GM19455 (cell line): ENCODE results near the gene CPED1.

Experiments
- ATAC-seq: cut with Tn5 transposase; IDR thresholded peaks from one replicate; pipeline ENCODE4 v1.9.1; 2021; ENCODE audit not compliant: unreplicated experiment

The CPED1 gene

DNA sequence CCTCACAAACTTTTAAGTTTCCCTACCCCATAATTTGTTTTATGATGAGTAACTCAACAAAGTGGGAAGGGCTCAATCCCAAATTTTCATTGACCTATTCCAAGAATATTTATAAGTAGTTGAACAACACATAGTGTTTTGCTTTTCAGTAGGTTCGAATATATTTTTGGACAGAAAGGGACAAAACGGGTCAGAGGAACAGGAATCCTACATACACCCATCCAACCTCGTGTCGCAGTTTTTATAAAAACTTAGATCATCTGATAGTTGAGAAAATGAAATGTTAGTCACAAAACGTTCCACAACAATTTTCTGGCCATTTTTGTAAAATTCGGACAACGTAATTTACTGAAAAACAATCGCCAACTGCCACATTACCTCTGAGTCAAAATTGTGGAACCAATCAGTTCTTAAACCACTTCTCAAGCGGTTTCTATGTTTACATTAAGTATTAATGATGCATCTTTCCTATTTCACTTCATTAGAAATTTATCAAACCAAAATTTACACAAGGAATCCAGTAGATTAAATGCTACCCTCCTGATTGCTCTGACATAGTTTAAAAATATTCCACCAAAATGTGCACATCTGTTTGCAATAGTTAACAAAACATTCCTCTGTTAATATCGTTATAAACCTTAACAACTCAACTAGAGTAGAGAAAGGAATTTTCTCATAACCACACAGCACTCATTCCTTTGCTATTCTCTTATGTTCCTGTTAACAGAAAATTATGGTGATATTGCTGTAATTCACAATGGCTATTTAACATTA lies 346.6 kb downstream of the CPED1 start:
- no peak for ATAC-seq

DNA sequence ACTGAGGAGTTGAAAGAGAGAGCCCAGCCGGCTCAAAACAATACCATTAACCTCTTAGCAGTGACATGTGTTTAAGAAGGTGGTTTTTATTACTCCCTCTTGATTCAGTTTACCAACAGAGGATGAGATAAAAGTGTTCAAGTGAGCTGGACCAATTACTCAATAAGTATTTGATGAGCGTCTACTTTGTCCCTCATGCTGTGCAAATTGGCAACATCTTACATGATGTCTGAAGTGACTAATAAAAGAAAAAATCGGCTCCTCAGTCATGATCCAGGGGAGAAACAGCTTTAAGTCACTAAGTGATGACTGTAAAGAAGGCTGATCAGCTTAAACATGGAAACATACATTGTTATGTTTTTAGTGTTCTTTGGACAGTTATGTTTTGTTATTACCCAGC lies 348.1 kb downstream of the CPED1 start:
- no peak for ATAC-seq

DNA sequence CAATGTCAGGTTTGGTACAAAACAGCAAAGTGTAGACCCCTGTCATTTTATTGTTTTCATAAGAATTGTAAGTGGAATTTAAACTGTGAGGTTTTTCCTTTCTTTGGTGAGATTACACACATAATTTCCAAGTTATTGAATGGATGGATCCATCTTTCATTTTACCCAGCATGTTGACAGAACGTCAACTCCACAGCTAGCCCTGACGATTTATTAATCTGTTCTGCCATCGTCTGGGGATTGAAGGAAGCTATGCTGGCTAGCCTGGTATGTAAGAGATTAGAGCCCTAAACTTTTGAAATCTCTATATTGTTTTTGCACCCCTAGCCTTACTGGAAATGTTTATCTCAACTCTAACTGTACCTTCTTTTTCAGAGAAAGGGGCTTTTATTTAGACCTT lies 348.9 kb downstream of the CPED1 start:
- no peak for ATAC-seq

DNA sequence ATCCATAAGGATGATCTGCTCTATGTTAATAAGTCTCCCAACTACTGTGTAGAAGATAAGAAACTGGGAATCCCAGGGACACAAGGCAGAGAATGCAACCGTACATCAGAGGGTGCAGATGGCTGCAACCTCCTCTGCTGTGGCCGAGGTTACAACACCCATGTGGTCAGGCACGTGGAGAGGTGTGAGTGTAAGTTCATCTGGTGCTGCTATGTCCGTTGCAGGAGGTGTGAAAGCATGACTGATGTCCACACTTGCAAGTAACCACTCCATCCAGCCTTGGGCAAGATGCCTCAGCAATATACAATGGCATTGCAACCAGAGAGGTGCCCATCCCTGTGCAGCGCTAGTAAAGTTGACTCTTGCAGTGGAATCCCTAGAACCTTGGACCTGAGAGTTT lies 350.6 kb downstream of the CPED1 start:
- no peak for ATAC-seq

DNA sequence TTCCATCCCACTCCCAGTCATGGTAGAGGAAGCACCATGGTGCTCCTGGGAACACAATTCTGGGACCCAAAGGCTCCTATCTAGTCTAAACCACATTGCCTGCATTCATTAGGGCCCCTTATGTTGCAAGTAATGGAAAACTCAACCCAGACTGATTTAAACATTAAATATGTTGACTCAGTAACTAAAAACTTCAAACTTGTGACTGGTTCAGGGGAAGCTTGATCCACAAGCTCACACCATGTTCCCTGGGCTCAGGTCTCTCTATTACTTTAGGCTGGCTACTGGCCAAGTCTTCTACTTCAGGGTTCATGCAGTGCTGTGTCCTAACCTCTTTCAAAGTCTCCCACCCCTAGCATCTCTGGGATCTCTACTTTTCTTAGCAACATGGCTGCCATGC lies 353.4 kb downstream of the CPED1 start:
- no peak for ATAC-seq

DNA sequence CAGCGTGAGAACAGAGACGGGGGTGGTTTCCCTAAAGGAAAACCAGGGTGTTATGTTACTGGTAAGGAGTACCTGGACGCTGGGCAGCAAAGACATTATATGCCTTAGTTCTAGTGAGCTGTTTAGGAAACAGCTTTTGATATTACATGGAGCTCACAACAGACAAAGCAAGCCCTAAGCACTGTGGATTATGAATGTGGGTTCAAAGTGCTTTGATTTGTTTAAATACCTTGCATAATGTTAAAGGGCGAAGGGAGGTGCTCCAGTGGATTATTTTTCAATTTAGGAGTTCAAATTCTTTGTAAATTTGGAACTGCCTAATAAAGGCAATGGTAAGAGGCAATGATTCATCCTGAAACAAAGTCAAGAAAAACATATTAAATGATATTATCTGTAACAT lies 354.1 kb downstream of the CPED1 start:
- ATAC-seq = no peak

DNA sequence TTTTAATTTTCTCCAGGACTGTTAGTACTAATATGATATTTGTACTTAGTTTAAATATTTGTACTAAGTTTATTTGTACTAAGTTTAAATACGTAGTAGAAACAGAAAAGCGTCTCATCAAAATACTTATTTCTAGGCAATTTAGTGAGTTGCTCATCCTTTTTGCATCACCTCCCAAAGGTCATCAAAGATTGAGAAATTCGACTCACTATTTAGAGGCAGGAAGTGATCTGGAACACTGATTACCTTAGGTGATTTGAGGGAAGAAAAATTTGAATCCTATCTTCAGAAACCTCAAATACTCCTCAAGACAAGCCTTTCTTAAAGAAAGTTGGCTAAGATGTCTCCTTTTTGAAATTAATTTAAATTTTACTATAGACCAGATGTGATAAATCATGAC lies 354.8 kb downstream of the CPED1 start:
- ATAC-seq = no peak

DNA sequence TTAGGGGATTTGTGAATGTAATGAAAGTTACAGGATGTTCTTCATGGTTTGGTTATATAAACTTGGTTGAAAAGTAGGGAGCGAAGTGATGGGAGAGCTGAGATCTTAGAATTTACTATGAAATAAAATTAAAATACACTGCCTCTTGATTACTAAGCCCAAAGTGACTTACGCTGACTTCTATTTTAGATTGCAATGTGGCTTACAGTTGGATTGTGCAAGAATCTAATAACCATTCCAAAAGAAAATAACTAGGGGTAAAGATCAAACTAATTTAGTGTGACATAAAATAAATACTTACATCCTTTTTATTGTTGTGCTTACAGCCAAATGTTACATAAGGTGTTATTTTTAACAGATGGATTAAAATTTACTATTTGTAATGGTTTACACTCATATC lies 355.6 kb downstream of the CPED1 start:
- ATAC-seq = no peak

DNA sequence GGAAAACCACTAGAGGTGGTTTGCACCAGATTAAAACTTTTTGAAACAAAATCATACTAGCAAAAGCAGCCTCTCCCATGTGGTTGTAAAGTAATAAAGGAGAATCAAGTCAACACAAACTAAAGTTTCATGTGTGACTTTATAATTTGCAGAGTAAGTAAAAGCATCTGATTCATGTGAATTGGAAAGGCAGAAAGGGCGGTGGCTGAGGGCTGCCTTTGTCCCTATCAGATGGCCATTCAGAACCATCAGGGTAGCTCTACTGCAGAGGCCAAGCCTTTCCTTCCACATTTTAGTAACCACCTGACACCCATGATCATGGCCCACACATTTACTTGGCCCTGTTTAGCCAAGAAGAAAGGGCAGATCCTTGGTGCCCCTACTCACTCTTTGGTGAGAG lies 356.0 kb downstream of the CPED1 start:
- no peak for ATAC-seq
